Upper lobe of left lung (tissue), 6 donors: Measurements from ENCODE around the gene VPS13C. TPM values are rescaled to one million over a fixed set of nuclear protein-coding genes. Genes with fewer than 3 reads are reported as not detected.

ENCODE experiments used
- ATAC-seq, 2 donors: fragments of 200-7000 bp; cut with Tn5 transposase; one replicate each; pipeline ENCODE4 v1.9.1; 2022; ENCODE audit warnings: mild to moderate bottlenecking in 2 of 2, moderate library complexity in 2 of 2; ENCODE audit not compliant: low FRiP score in 2 of 2
- DNase-seq, 2 donors: peaks; one replicate each; pipeline ENCODE4 v3.0.0-alpha.2; 2019 to 2020
- H3K27ac ChIP-seq, 4 donors: fragments of 200-600 bp; sonication (generic); one replicate each; pipeline ENCODE4 v1.5.1; 2016 to 2019
- H3K27me3 ChIP-seq, 4 donors: fragments of 200-600 bp; sonication (generic); one replicate each; pipeline ENCODE4 v1.5.1; 2017 to 2019
- H3K36me3 ChIP-seq, 4 donors: fragments of 200-600 bp; sonication (generic); one replicate each; pipeline ENCODE4 v1.5.1; 2016 to 2019
- H3K4me1 ChIP-seq, 4 donors: fragments of 200-600 bp; sonication (generic); one replicate each; pipeline ENCODE4 v1.5.1; 2018 to 2019
- H3K4me3 ChIP-seq, 4 donors: fragments of 200-600 bp; sonication (generic); one replicate each; pipeline ENCODE4 v1.5.1; 2017 to 2019; ENCODE audit warnings: mild to moderate bottlenecking in 2 of 4, moderate library complexity in 1 of 4
- H3K9me3 ChIP-seq, 4 donors: fragments of 200-600 bp; sonication (generic); one replicate each; pipeline ENCODE4 v1.5.1; 2018 to 2019
- EP300 ChIP-seq, 4 donors: sonication (generic); formaldehyde crosslinking; IDR thresholded peaks; one replicate each; pipeline ENCODE4 v1.5.1; 2017; ENCODE audit warnings: antibody characterized with exemption in 4 of 4, control low read depth in 2 of 4
- POLR2A ChIP-seq, 4 donors: fragments of 450-650 bp; IDR thresholded peaks; one replicate each; pipeline ENCODE4 v1.5.1; 2016 to 2017; ENCODE audit warnings: antibody characterized with exemption in 4 of 4, mild to moderate bottlenecking in 2 of 4
- POLR2AphosphoS5 ChIP-seq, 2 donors: sonication (generic); formaldehyde crosslinking; IDR thresholded peaks; one replicate each; pipeline ENCODE4 v1.5.1; 2017; ENCODE audit warnings: antibody characterized with exemption in 2 of 2
- WGBS, 2 donors: methylation state at CpG; one replicate each; pipeline ENCODE4 v1.1.5; 2017 to 2018; 5-methylcytosine and 5-hydroxymethylcytosine counted together
- total RNA-seq, 6 donors: library from RNA; depleted of rRNA in 4 of 6; stranded (reverse); fragments of >200 nt in 4 of 6; gene quantifications; one replicate each; pipeline versions ENCODE4 v1.1.0 to v1.2.1, GENCODE V29; 2016 to 2021
- TF ChIP-seq, protein P1 (sequence below), 6 experiments: fragments of 450-650 bp in 4 of 6; fragments of 200-600 bp in 2 of 6; sonication (generic) in 2 of 6; IDR thresholded peaks; one replicate each; pipeline ENCODE4 v1.5.1; 2016 to 2019; ENCODE audit warnings: antibody characterized with exemption in 6 of 6
- donor health status: DM: no; HTN: no; CAD: no; lungs with moderate emphysema.
- donor health status: DM: no; HTN: yes; CAD: no; lungs with severe emphysema.

Gene VPS13C
- total RNA-seq, 6 donors from 2014 or later, result 73.7 to 180 (median 97.4) TPM

DNA sequence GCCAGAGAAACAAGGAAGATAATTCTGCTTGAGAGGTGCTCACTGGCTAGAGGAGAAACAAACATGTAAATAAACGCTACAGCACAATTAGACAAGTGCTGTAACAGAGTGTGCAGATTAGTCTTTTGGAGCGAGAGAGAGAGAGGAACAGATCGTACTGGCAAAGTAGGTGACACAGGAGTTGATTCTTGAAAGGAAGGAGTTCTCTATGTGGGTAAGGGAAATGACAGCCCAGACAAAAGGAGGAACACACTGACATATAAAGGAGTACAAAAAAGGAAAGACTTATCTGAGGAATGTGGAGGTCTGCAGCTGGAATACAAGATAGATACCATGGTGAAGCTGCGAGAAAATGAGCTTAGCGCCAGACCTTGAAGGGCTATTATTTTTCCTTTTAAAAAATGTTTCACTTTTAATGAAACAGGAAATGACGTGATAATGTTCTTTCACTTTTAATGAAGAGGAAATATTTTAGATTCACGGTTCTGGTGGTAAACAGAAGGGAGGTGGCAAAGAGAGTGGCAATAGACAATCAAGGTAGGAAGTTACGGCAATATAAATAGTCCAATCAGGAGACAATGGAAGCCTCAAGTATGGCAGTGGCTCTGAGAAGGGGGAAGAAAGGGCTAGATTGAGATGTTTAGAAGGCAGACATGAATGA is 202.9 kb downstream of the VPS13C start:
- TF ChIP-seq POLR2AphosphoS5 (IDR thresholded peaks at IDR 0.05) (no peak), POLR2A (IDR thresholded peaks at IDR 0.05) (no peak), EP300 (IDR thresholded peaks at IDR 0.05) (no peak)
- TF ChIP-seq, protein P1, sequence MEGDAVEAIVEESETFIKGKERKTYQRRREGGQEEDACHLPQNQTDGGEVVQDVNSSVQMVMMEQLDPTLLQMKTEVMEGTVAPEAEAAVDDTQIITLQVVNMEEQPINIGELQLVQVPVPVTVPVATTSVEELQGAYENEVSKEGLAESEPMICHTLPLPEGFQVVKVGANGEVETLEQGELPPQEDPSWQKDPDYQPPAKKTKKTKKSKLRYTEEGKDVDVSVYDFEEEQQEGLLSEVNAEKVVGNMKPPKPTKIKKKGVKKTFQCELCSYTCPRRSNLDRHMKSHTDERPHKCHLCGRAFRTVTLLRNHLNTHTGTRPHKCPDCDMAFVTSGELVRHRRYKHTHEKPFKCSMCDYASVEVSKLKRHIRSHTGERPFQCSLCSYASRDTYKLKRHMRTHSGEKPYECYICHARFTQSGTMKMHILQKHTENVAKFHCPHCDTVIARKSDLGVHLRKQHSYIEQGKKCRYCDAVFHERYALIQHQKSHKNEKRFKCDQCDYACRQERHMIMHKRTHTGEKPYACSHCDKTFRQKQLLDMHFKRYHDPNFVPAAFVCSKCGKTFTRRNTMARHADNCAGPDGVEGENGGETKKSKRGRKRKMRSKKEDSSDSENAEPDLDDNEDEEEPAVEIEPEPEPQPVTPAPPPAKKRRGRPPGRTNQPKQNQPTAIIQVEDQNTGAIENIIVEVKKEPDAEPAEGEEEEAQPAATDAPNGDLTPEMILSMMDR (IDR thresholded peaks at IDR 0.05), result no peak
- Histone ChIP-seq H3K4me1 (no peaks in the 10 kb centered on the region), H3K4me3 (no peak overlapping the region), H3K36me3 (peaks cover 0 to 32% (median 11%) of the 10 kb centered on the region in 4 donors), H3K27me3 (no peaks in the 10 kb centered on the region), H3K9me3 (no peaks in the 10 kb centered on the region), H3K27ac (peak overlapping the region in 3 of 4 donors; percentile 6 to 44 (median 44))
- DNase-seq (no peak), ATAC-seq (no peak)
- 67 to 73% methylated on average over 8 of the region's 8 CpGs for WGBS, 2 donors

DNA sequence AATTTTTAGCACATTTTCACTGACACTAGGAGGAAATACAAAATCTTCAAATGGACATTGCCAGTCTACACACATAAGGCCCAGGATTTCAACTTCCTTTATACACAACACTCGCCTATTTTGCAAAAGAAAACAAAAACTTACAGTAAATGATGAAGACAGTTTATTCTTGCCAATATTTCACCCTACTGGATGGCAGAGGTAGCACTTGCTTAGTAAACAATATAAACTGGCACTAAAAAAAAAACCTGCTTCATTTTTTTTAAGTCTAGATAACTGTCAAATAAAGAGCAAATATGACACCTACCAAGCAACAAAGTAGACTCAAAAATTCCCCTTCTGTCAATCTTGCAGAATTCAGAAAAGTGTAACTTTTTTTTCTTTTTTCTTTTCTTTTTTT is 204.0 kb downstream of the VPS13C start:
- 79 to 93% methylated on average over 1 of the region's 1 CpG for WGBS, 2 donors
- Histone ChIP-seq H3K4me3 (no peak overlapping the region), H3K9me3 (no peaks in the 10 kb centered on the region), H3K4me1 (no peaks in the 10 kb centered on the region), H3K27ac (no peak overlapping the region), H3K27me3 (no peaks in the 10 kb centered on the region), H3K36me3 (peaks cover 0 to 38% (median 16%) of the 10 kb centered on the region in 4 donors)
- DNase-seq (no peak), ATAC-seq (no peak)
- TF ChIP-seq EP300 (IDR thresholded peaks at IDR 0.05), result no peak
- TF ChIP-seq, protein P1 (IDR thresholded peaks at IDR 0.05), result no peak
- TF ChIP-seq POLR2AphosphoS5 (IDR thresholded peaks at IDR 0.05), result no peak
- no peak for TF ChIP-seq POLR2A (IDR thresholded peaks at IDR 0.05)

DNA sequence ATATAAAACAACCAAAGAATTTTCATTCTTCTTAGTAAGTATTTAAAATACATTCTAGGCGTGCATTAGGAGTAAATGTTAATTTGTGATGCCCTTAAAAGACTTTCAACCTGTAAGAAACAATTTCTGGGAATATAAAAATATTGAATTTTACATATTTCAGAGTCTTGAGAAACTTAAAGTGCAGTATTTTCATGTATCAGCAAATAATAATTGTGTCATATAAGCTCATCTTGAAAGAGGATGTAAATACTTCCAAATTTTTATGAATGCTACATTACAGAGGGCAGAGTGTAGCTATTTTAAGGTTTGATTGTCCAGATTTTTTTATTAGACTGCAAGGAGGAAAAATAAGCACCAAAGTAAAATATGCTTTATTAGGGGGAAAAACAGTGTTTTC is 207.1 kb downstream of the VPS13C start:
- peaks cover 0 to 32% (median 16%) of the 10 kb centered on the region in 4 donors for H3K36me3 ChIP-seq
- DNase-seq (no peak), ATAC-seq (no peak)
- H3K4me3 ChIP-seq, result no peak overlapping the region
- 96 to 100% methylated on average over 1 of the region's 1 CpG for WGBS, 2 donors
- no peaks in the 10 kb centered on the region for H3K4me1 ChIP-seq
- no peaks in the 10 kb centered on the region for H3K9me3 ChIP-seq
- no peak overlapping the region for H3K27ac ChIP-seq
- TF ChIP-seq POLR2AphosphoS5 (IDR thresholded peaks at IDR 0.05) (no peak), EP300 (IDR thresholded peaks at IDR 0.05) (no peak), POLR2A (IDR thresholded peaks at IDR 0.05) (no peak)
- TF ChIP-seq, protein P1 (IDR thresholded peaks at IDR 0.05), result no peak
- H3K27me3 ChIP-seq, result no peaks in the 10 kb centered on the region

- H3K27ac ChIP-seq, result no peak overlapping the region
- 96 to 97% methylated on average over 4 of the region's 4 CpGs for WGBS, 2 donors
- no peaks in the 10 kb centered on the region for H3K9me3 ChIP-seq
- H3K4me3 ChIP-seq, result no peak overlapping the region
- TF ChIP-seq EP300 (IDR thresholded peaks at IDR 0.05) (no peak), POLR2A (IDR thresholded peaks at IDR 0.05) (no peak), POLR2AphosphoS5 (IDR thresholded peaks at IDR 0.05) (no peak)
- TF ChIP-seq, protein P1 (IDR thresholded peaks at IDR 0.05), result no peak
- no peak for DNase-seq
- H3K36me3 ChIP-seq, result peaks cover 0 to 32% (median 16%) of the 10 kb centered on the region in 4 donors
- H3K27me3 ChIP-seq, result no peaks in the 10 kb centered on the region
- ATAC-seq, result no peak
- H3K4me1 ChIP-seq, result no peaks in the 10 kb centered on the region
Measured at GRCh38 chr15:61851955-61852354, 208.3 kb downstream of the VPS13C start.

GRCh38 chr15:61849447-61849846 is 210.8 kb downstream of the VPS13C start:
- H3K9me3 ChIP-seq, result no peaks in the 10 kb centered on the region
- TF ChIP-seq POLR2A (IDR thresholded peaks at IDR 0.05), result no peak
- TF ChIP-seq, protein P1 (IDR thresholded peaks at IDR 0.05), result no peak
- no peaks in the 10 kb centered on the region for H3K27me3 ChIP-seq
- DNase-seq (no peak), ATAC-seq (no peak)
- H3K4me1 ChIP-seq, result no peaks in the 10 kb centered on the region
- no peak overlapping the region for H3K27ac ChIP-seq
- H3K36me3 ChIP-seq, result peaks cover 0 to 23% (median 13%) of the 10 kb centered on the region in 4 donors
- no peak overlapping the region for H3K4me3 ChIP-seq
- WGBS, 2 donors, result 94 to 100% methylated on average over 1 of the region's 1 CpG
